Loucy (cell line): ENCODE results near the gene CHD9NB.

ENCODE experiments used
- CTCF ChIP-seq: fragments of 200-600 bp; sonication (generic); conservative IDR thresholded peaks from 2 replicates; pipeline ENCODE4 v1.5.1; 2014; ENCODE audit warnings: mild to moderate bottlenecking, antibody characterized with exemption, low read length
- EZH2phosphoT487 ChIP-seq: fragments of 200-600 bp; IDR thresholded peaks from 2 replicates; pipeline ENCODE4 v1.6.1; 2018; ENCODE audit warnings: antibody characterized with exemption, mild to moderate bottlenecking, moderate library complexity, borderline replicate concordance

- TF ChIP-seq CTCF = no peak
- no peak for TF ChIP-seq EZH2phosphoT487
These were observed 15.7 kb upstream of the CHD9NB start for GRCh38 chr16:53068423-53068833.
